Aorta (tissue), 5 donors: Measurements from ENCODE around the gene B4GALT1. TPM values are rescaled to one million over a fixed set of nuclear protein-coding genes. Genes with fewer than 3 reads are reported as not detected.

Experiments
- ATAC-seq: fragments of 200-7000 bp; cut with Tn5 transposase; one replicate; pipeline ENCODE4 v1.9.1; 2022; ENCODE audit warnings: moderate library complexity; ENCODE audit not compliant: low FRiP score
- DNase-seq, 2 donors: peaks; one replicate each; pipeline ENCODE4 v3.0.0-alpha.2; 2020
- H3K27ac ChIP-seq, 2 donors: one replicate each; pipeline ENCODE4 v1.5.1; 2013; ENCODE audit warnings: low read length in 2 of 2, mild to moderate bottlenecking in 2 of 2, moderate library complexity in 2 of 2, control low read depth in 1 of 2, inconsistent platforms in 1 of 2, low read depth in 1 of 2
- H3K27me3 ChIP-seq, 2 donors: one replicate each; pipeline ENCODE4 v1.6.1; 2013; ENCODE audit warnings: control low read depth in 1 of 2, low read length in 1 of 2, mild to moderate bottlenecking in 1 of 2, moderate library complexity in 1 of 2; ENCODE audit not compliant: insufficient read depth in 2 of 2, control insufficient read depth in 1 of 2
- H3K36me3 ChIP-seq, 2 donors: one replicate each; pipeline ENCODE4 v1.6.1; 2013; ENCODE audit warnings: control low read depth in 1 of 2, low read length in 1 of 2, mild to moderate bottlenecking in 1 of 2; ENCODE audit not compliant: insufficient read depth in 2 of 2, control insufficient read depth in 1 of 2
- H3K4me1 ChIP-seq, 2 donors: one replicate each; pipeline ENCODE4 v1.6.1; 2013; ENCODE audit warnings: low read length in 2 of 2, control low read depth in 1 of 2, mild to moderate bottlenecking in 1 of 2, moderate library complexity in 1 of 2; ENCODE audit not compliant: insufficient read depth in 2 of 2, control insufficient read depth in 1 of 2
- H3K4me3 ChIP-seq, 2 donors: one replicate each; pipeline ENCODE4 v1.5.1; 2013; ENCODE audit warnings: low read length in 2 of 2, control low read depth in 1 of 2, mild to moderate bottlenecking in 1 of 2
- H3K9me3 ChIP-seq: one replicate; pipeline ENCODE4 v1.6.1; 2013; ENCODE audit warnings: mild to moderate bottlenecking, low read length; ENCODE audit not compliant: control insufficient read depth
- WGBS, 2 donors: extraction: QIAGEN DNeasy Blood & Tissue Kit; methylation state at CpG; one replicate each; pipeline ENCODE4 v1.1.7; 2013; 5-methylcytosine and 5-hydroxymethylcytosine counted together
- intact Hi-C, 2 donors: fragments of 100-400 bp; cut with DNase I; formaldehyde crosslinking; loops; one replicate each; pipeline versions ENCODE4 v1.14.2 to v1.15.0; 2022
- polyA plus RNA-seq, 2 donors: library from polyadenylated mRNA; stranded (reverse); fragments of 200-250 nt; gene quantifications; one replicate each; pipeline ENCODE4 v1.2.3, GENCODE V29; 2013
- total RNA-seq, 2 donors: library from RNA; stranded (reverse); fragmentation: NEBNext Ultra II Directional; extraction: Animal tissue kit (Norgen Biotek cat#: 25700); gene quantifications; one replicate each; pipeline ENCODE4 v1.2.1, GENCODE V29; 2021
- donor health status: healthy with polysubstance abuse.
- donor health status: Bipolar disorder and iron deficiency.
- donor health status: DM: no; HTN: no; CAD: no.
- donor health status: DM: no; HTN: no; CAD: no.
- donor health status: DM: yes; HTN: yes; CAD: no.

B4GALT1 gene
- total and polyA plus RNA-seq, 4 donors, result 15.2 to 95.6 (median 55.2) TPM

GRCh38 chr9:33125871-33126823 is 41.0 kb downstream of the B4GALT1 start:
- no peak for DNase-seq
- WGBS, 2 donors, result 45 to 50% methylated on average over 8 of the region's 8 CpGs
- Histone ChIP-seq H3K4me3 (no peak overlapping the region), H3K27ac (no peak overlapping the region), H3K9me3 (no peaks in the 10 kb centered on the region), H3K36me3 (no peaks in the 10 kb centered on the region), H3K27me3 (no peaks in the 10 kb centered on the region), H3K4me1 (peaks cover 2 to 7% of the 10 kb centered on the region in 2 donors)
- intact Hi-C loops, result no loop called here
- peak; percentile 33 for ATAC-seq

DNA sequence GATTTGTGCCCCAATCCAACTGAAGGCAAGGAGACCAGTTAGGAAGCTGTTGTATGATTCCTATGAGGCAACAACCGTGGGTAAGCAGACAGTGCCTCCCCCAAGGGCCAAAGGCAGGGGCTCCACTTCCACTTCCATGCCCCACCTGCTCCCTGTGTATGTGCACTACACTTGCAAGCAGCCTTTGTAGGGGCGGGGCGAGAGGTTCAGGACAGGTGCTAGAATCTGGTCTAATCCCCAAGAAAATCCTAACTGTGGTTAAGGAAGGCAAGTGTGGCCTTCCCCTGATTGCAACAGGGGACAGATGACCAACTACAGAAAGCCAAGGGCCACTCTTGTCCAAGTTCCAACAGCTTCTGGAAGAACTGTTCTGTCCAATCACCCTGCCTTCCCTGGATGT is 41.7 kb downstream of the B4GALT1 start:
- WGBS, 2 donors, result 80 to 86% methylated on average over 3 of the region's 3 CpGs
- H3K27ac ChIP-seq, result no peak overlapping the region
- ATAC-seq, result no peak
- H3K4me1 ChIP-seq, result peaks cover 2 to 7% of the 10 kb centered on the region in 2 donors
- no peak overlapping the region for H3K4me3 ChIP-seq
- intact Hi-C loops, result no loop called here
- no peaks in the 10 kb centered on the region for H3K36me3 ChIP-seq
- DNase-seq, result no peak
- H3K9me3 ChIP-seq, result no peaks in the 10 kb centered on the region
- H3K27me3 ChIP-seq, result no peaks in the 10 kb centered on the region

DNA sequence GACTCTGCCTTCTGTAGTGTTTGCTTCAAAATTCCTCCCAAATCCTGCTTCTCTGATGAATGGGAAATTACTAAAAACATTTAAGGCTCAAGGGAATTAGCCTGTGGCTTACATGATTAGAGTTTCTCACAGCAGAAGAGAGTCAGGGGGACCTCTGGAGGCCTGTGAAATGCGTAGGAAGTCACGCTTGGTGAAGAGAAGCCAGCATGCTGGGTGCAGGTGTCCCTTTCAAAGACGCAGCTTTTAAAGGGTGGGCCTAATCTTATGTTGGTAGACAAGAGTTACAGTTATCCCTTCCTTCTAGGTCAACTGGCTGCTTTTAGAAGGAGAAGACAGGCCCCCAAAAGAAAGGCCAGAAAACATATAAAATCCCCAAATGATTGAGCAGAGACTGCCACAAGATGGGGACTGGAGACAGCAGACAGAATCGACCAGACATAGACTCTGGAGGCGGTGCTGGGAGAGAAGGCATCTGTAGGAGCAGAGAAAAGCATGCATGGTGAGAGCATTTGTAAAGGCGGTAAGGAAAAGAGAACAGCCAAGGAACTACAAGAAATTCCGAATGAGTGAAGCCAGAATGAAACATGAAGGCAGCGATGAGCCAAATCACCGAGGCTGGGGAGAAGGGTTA is 42.3 kb downstream of the B4GALT1 start:
- Histone ChIP-seq H3K27me3 (no peaks in the 10 kb centered on the region), H3K27ac (no peak overlapping the region), H3K9me3 (no peaks in the 10 kb centered on the region), H3K4me1 (peaks cover 1 to 7% of the 10 kb centered on the region in 2 donors), H3K36me3 (peaks cover 0 to 2% of the 10 kb centered on the region in 2 donors), H3K4me3 (no peak overlapping the region)
- WGBS, 2 donors, result 48 to 55% methylated on average over 9 of the region's 9 CpGs
- intact Hi-C loops, result no loop called here
- ATAC-seq (no peak), DNase-seq (no peak)

DNA sequence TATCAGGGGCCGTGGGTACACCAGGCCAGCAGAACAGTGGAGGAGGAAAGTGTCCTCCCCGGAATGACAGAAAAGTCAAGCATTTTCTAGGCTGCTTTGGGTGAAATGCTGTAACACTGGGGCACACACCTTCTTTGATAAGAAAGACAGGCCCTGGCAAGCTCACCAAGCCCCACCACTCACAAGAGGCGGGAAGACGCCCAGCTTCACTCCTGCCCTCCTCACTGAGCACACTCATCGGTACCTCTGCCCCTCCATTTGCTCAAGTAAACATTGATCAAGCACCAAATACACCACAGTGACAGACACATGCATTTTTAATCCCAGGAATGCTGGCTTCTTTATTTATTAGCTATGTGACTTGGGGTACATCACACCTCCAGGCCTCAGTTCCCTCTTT is 43.1 kb downstream of the B4GALT1 start:
- Histone ChIP-seq H3K27me3 (no peaks in the 10 kb centered on the region), H3K27ac (no peak overlapping the region), H3K36me3 (peaks cover 0 to 5% of the 10 kb centered on the region in 2 donors), H3K9me3 (no peaks in the 10 kb centered on the region), H3K4me3 (no peak overlapping the region), H3K4me1 (peaks cover 1 to 7% of the 10 kb centered on the region in 2 donors)
- no peak for ATAC-seq
- no peak for DNase-seq
- intact Hi-C loops, result no loop called here
- 87 to 91% methylated on average over 5 of the region's 5 CpGs for WGBS, 2 donors

GRCh38 chr9:33123407-33124031 is 43.6 kb downstream of the B4GALT1 start:
- Histone ChIP-seq H3K9me3 (no peaks in the 10 kb centered on the region), H3K4me1 (peaks cover 1 to 7% of the 10 kb centered on the region in 2 donors), H3K4me3 (no peak overlapping the region), H3K27ac (no peak overlapping the region), H3K27me3 (no peaks in the 10 kb centered on the region), H3K36me3 (peaks cover 0 to 5% of the 10 kb centered on the region in 2 donors)
- WGBS, 2 donors, result 88 to 91% methylated on average over 8 of the region's 8 CpGs
- DNase-seq (peak in 1 of 2 donors; percentile 69), ATAC-seq (no peak)
- intact Hi-C loops, result no loop called here

- no peak overlapping the region for H3K4me3 ChIP-seq
- intact Hi-C loops, result no loop called here
- H3K9me3 ChIP-seq, result no peaks in the 10 kb centered on the region
- H3K27me3 ChIP-seq, result no peaks in the 10 kb centered on the region
- peaks cover 3 to 5% of the 10 kb centered on the region in 2 donors for H3K36me3 ChIP-seq
- ATAC-seq, result no peak
- DNase-seq, result no peak
- 51 to 62% methylated on average over 1 of the region's 1 CpG for WGBS, 2 donors
- H3K4me1 ChIP-seq, result peaks cover under 1 to 1% of the 10 kb centered on the region in 2 donors
- no peak overlapping the region for H3K27ac ChIP-seq
Measured at GRCh38 chr9:33120620-33121019, 46.5 kb downstream of the B4GALT1 start.

GRCh38 chr9:33117796-33118195 is 49.3 kb downstream of the B4GALT1 start:
- 84 to 88% methylated on average over 4 of the region's 4 CpGs for WGBS, 2 donors
- ATAC-seq, result no peak
- H3K36me3 ChIP-seq, result peaks cover 3 to 13% of the 10 kb centered on the region in 2 donors
- intact Hi-C loops, result no loop called here
- DNase-seq, result peak in 1 of 2 donors; percentile 5
- peaks cover 0 to 1% of the 10 kb centered on the region in 2 donors for H3K4me1 ChIP-seq
- no peaks in the 10 kb centered on the region for H3K27me3 ChIP-seq
- no peak overlapping the region for H3K4me3 ChIP-seq
- H3K9me3 ChIP-seq, result no peaks in the 10 kb centered on the region
- H3K27ac ChIP-seq, result no peak overlapping the region

- Histone ChIP-seq H3K27ac (no peak overlapping the region), H3K4me1 (peaks cover 0 to 1% of the 10 kb centered on the region in 2 donors), H3K9me3 (no peaks in the 10 kb centered on the region), H3K27me3 (no peaks in the 10 kb centered on the region), H3K36me3 (peaks cover 3 to 13% of the 10 kb centered on the region in 2 donors), H3K4me3 (no peak overlapping the region)
- DNase-seq, result no peak
- intact Hi-C loops, result no loop called here
- ATAC-seq, result no peak
- 0 to 8% methylated on average over 1 of the region's 1 CpG for WGBS, 2 donors
Measured at GRCh38 chr9:33117306-33117705, 49.8 kb downstream of the B4GALT1 start.
